ENCODE data around the gene PKN2.

The PKN2 gene

DNA sequence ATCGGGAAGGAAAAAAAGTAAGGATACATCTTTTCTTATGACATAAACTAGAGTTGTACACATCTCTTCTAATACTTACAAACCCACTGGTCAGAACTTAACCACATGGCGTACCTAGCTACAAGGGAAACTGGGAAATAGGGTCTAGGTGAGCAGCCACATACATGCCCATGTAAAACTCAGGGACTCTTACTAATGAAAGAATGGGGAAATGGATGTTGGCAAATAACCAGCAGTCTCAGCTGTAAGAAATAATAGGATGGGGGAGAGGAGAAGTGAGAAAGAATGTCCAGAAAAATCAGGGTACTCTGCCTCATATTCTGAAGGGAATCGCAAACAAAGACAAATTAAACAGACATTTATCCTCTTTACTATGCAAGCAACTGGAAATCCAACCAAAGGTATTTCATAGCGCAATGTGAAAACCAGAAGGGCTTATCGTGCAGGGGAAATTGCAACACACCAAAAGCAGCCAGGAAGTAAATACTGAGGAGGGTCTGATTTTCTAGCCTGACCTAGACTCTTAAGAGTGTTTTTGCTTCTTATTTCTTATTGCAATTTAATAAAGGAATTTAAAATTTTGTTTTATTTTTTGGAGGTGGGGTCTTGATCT lies 189.8 kb downstream of the PKN2 start:
- Histone ChIP-seq H3K9me2 (replicated peaks; ENCODE audit: low read depth, low read length) (no peaks in the 10 kb centered on the region), H3K79me2 (ENCODE audit: insufficient read depth, low read length) (peaks cover 88% of the 10 kb centered on the region), H4K20me1 (ENCODE audit: insufficient read depth, low read length, poor library complexity, severe bottlenecking) (peaks cover 50% of the 10 kb centered on the region), H3K27me3 (ENCODE audit: insufficient read depth, low read length, poor library complexity, severe bottlenecking) (no peaks in the 10 kb centered on the region), H3K36me3 (ENCODE audit: insufficient read depth, low read length) (peaks cover 16% of the 10 kb centered on the region; the same call in 1 of the 2 replicates), H3K4me3 (ENCODE audit: low read length, poor library complexity, severe bottlenecking) (no peak overlapping the region), H3K9me3 (ENCODE audit: insufficient read depth, low read depth, low read length) (no peaks in the 10 kb centered on the region), H3F3A (ENCODE audit: low read depth) (no peaks in the 10 kb centered on the region; the same call in 1 of the 2 replicates), H3K9ac (ENCODE audit: low read depth, low read length, poor library complexity, severe bottlenecking) (no peak overlapping the region), H3K4me1 (ENCODE audit: insufficient read depth, low read length, poor library complexity, severe bottlenecking) (no peaks in the 10 kb centered on the region), H3K4me2 (ENCODE audit: low read depth, low read length, poor library complexity, severe bottlenecking) (no peak overlapping the region), H2AFZ (ENCODE audit: low read length) (no peak overlapping the region)
- TF ChIP-seq, protein P1, sequence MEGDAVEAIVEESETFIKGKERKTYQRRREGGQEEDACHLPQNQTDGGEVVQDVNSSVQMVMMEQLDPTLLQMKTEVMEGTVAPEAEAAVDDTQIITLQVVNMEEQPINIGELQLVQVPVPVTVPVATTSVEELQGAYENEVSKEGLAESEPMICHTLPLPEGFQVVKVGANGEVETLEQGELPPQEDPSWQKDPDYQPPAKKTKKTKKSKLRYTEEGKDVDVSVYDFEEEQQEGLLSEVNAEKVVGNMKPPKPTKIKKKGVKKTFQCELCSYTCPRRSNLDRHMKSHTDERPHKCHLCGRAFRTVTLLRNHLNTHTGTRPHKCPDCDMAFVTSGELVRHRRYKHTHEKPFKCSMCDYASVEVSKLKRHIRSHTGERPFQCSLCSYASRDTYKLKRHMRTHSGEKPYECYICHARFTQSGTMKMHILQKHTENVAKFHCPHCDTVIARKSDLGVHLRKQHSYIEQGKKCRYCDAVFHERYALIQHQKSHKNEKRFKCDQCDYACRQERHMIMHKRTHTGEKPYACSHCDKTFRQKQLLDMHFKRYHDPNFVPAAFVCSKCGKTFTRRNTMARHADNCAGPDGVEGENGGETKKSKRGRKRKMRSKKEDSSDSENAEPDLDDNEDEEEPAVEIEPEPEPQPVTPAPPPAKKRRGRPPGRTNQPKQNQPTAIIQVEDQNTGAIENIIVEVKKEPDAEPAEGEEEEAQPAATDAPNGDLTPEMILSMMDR (conservative IDR thresholded peaks at IDR 0.05; ENCODE audit: low read length) = no peak
- no peak for TF ChIP-seq EZH2phosphoT487 (IDR thresholded peaks at IDR 0.05; ENCODE audit: borderline replicate concordance)

DNA sequence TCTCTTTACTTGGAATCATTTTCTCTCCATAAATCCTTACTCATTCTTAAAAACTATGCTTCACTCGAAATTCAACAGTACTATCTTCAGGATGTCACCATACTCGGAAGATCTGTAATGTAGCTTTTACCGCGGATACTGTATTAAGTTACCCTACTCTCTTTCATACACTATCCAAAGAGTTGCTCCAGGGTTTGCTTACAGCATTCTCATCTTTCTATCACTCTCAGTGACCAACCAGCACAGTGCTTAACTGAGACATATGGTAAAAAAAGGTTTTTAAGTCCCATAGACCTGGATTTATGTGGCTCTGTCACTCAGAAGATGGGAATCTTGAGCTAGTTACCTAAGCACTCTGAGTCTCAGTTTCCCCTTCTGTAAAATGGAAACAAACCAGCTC lies 191.5 kb downstream of the PKN2 start:
- Histone ChIP-seq H3K4me1 (ENCODE audit: insufficient read depth, low read length, poor library complexity, severe bottlenecking) (no peaks in the 10 kb centered on the region), H3K27me3 (ENCODE audit: insufficient read depth, low read length, poor library complexity, severe bottlenecking) (no peaks in the 10 kb centered on the region), H3K4me2 (ENCODE audit: low read depth, low read length, poor library complexity, severe bottlenecking) (no peak overlapping the region), H3K9me2 (replicated peaks; ENCODE audit: low read depth, low read length) (no peaks in the 10 kb centered on the region), H4K20me1 (ENCODE audit: insufficient read depth, low read length, poor library complexity, severe bottlenecking) (peaks cover 45% of the 10 kb centered on the region), H3K9me3 (ENCODE audit: insufficient read depth, low read depth, low read length) (no peaks in the 10 kb centered on the region), H3K79me2 (ENCODE audit: insufficient read depth, low read length) (peaks cover 81% of the 10 kb centered on the region), H2AFZ (ENCODE audit: low read length) (no peak overlapping the region), H3K4me3 (ENCODE audit: low read length, poor library complexity, severe bottlenecking) (no peak overlapping the region), H3K36me3 (ENCODE audit: insufficient read depth, low read length) (peaks cover 23% of the 10 kb centered on the region; the same call in 1 of the 2 replicates), H3F3A (ENCODE audit: low read depth) (no peaks in the 10 kb centered on the region; the same call in 1 of the 2 replicates), H3K9ac (ENCODE audit: low read depth, low read length, poor library complexity, severe bottlenecking) (no peak overlapping the region)
- TF ChIP-seq, protein P1 (conservative IDR thresholded peaks at IDR 0.05; ENCODE audit: low read length) = no peak
- no peak for TF ChIP-seq EZH2phosphoT487 (IDR thresholded peaks at IDR 0.05; ENCODE audit: borderline replicate concordance)

DNA sequence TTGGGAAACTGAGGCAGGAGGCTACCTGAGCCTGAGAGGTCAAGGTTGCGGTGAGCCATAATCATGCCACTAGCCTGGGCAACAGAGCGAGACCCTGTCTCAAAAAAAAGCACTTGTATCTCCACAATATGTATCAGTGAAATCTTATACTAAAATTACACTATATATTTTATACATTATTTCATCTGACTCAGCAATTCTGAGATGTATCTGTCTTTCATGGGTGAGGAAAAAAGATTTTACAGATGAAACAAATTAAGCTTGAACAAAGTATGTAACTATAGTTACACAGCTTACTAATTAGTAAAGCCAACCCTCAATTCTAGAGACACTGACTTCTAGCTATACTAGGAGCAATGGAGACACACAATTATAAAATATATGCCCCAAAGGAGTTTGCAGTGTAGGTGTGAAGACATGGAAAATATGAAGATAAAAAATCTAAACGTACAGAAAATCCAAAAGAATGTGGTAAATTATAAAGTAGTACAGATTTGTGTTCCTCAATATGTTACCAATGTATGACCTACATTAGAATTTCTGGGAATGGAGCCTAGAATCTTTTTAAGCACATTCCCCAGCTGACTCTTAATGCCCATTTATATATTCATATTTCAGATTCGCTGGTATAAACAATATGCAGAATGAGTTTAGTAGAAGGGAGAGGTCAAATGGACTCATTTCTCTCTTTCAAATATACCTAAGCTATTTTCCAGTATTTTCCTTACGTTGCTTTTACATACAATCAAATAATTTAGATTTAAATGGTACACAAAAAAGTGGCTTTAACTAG lies 192.7 kb downstream of the PKN2 start:
- no peaks in the 10 kb centered on the region; the same call in 1 of the 2 replicates for H3F3A ChIP-seq (ENCODE audit: low read depth)
- H3K36me3 ChIP-seq (ENCODE audit: insufficient read depth, low read length) = peaks cover 29% of the 10 kb centered on the region; the same call in 1 of the 2 replicates
- no peak overlapping the region for H3K4me3 ChIP-seq (ENCODE audit: low read length, poor library complexity, severe bottlenecking)
- no peaks in the 10 kb centered on the region for H3K9me2 ChIP-seq (replicated peaks; ENCODE audit: low read depth, low read length)
- no peak overlapping the region for H3K9ac ChIP-seq (ENCODE audit: low read depth, low read length, poor library complexity, severe bottlenecking)
- peaks cover 86% of the 10 kb centered on the region for H3K79me2 ChIP-seq (ENCODE audit: insufficient read depth, low read length)
- H2AFZ ChIP-seq (ENCODE audit: low read length) = no peak overlapping the region
- H3K27me3 ChIP-seq (ENCODE audit: insufficient read depth, low read length, poor library complexity, severe bottlenecking) = no peaks in the 10 kb centered on the region
- no peak for TF ChIP-seq EZH2phosphoT487 (IDR thresholded peaks at IDR 0.05; ENCODE audit: borderline replicate concordance)
- TF ChIP-seq, protein P1 (conservative IDR thresholded peaks at IDR 0.05; ENCODE audit: low read length) = no peak
- no peaks in the 10 kb centered on the region for H3K4me1 ChIP-seq (ENCODE audit: insufficient read depth, low read length, poor library complexity, severe bottlenecking)
- H3K9me3 ChIP-seq (ENCODE audit: insufficient read depth, low read depth, low read length) = no peaks in the 10 kb centered on the region
- peaks cover 55% of the 10 kb centered on the region for H4K20me1 ChIP-seq (ENCODE audit: insufficient read depth, low read length, poor library complexity, severe bottlenecking)
- H3K4me2 ChIP-seq (ENCODE audit: low read depth, low read length, poor library complexity, severe bottlenecking) = no peak overlapping the region
